Spinal cord (tissue), 10 donors: ENCODE data around the gene MRPL28. TPM values are rescaled to one million over a fixed set of nuclear protein-coding genes. Genes with fewer than 3 reads are reported as not detected.

Experiments
- DNase-seq, 6 donors: peaks; one replicate each; pipeline versions ENCODE4 v3.0.0 to v3.0.0-alpha.2; 2013 to 2015; ENCODE audit warnings: low spot score in 6 of 6, low read depth in 4 of 6
- H3K27ac ChIP-seq: one replicate; pipeline ENCODE4 v1.5.1; 2013; ENCODE audit warnings: low read depth, low read length, control low read depth
- H3K27me3 ChIP-seq: one replicate; pipeline ENCODE4 v1.6.1; 2013; ENCODE audit warnings: low read length; ENCODE audit not compliant: control insufficient read depth, insufficient read depth
- H3K36me3 ChIP-seq: one replicate; pipeline ENCODE4 v1.6.1; 2013; ENCODE audit warnings: low read length; ENCODE audit not compliant: control insufficient read depth, insufficient read depth
- H3K4me1 ChIP-seq: one replicate; pipeline ENCODE4 v1.6.1; 2013; ENCODE audit warnings: low read length; ENCODE audit not compliant: control insufficient read depth, insufficient read depth
- H3K4me3 ChIP-seq: one replicate; pipeline ENCODE4 v1.5.1; 2013; ENCODE audit warnings: low read depth, low read length, control low read depth
- H3K9me3 ChIP-seq: one replicate; pipeline ENCODE4 v1.6.1; 2013; ENCODE audit warnings: low read length; ENCODE audit not compliant: control insufficient read depth, insufficient read depth
- WGBS: methylation state at CpG from one replicate; pipeline ENCODE4 v1.1.5; 2013; ENCODE audit warnings: missing lambda C conversion rate; ENCODE audit not compliant: insufficient coverage; 5-methylcytosine and 5-hydroxymethylcytosine counted together
- polyA plus RNA-seq, 2 donors: library from polyadenylated mRNA; unstranded; fragments of 120-200 nt; gene quantifications; one replicate each; pipeline ENCODE4 v1.2.1, GENCODE V29; 2013; ENCODE audit not compliant: insufficient read length in 2 of 2
- total RNA-seq, 2 donors: library from RNA; depleted of rRNA in 1 of 2; stranded (reverse); fragments of 120-200 nt in 1 of 2; fragments of >200 nt in 1 of 2; gene quantifications; one replicate each; pipeline versions ENCODE4 v1.2.3 to v1.2.4, GENCODE V29; 2013 to 2014
- donor health status: healthy.

The MRPL28 gene
- total and polyA plus RNA-seq, 4 donors, result 43.4 to 114 (median 93.1) TPM

DNA sequence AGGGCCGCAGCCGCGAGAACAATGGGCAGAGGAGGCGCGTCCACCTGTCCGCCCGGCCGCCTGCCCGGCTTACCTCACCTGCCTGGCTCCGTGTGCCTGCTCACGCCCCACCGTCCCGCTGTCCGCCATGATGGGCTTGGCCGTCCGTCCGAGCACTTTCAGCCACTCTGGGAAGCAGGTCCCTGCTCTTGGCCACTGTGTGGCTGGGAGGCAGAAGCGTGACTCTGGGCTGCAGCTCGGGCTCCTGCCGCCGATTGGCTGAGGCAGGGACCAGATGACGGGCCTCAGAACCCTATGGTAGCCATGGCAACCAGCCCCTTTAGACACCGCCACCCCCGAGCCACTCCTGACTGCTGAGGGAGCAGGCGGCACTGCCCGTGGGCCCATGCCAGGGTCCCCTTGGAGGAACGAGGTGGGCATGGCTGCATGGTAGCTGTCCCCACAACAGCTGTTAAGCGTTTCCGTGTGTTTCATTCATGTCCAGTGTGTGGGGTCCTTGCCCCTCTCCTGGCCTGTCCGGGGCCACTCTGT lies 8.9 kb downstream of the MRPL28 start:
- H3K36me3 ChIP-seq, result peaks cover 6% of the 10 kb centered on the region
- H3K4me1 ChIP-seq, result peaks cover 19% of the 10 kb centered on the region
- 67% methylated on average over 24 of the region's 30 CpGs for WGBS
- no peak overlapping the region for H3K4me3 ChIP-seq
- no peaks in the 10 kb centered on the region for H3K9me3 ChIP-seq
- peaks cover 2% of the 10 kb centered on the region for H3K27me3 ChIP-seq
- H3K27ac ChIP-seq, result no peak overlapping the region
- DNase-seq, result peak in 2 of 6 donors; percentile 51 to 55

DNA sequence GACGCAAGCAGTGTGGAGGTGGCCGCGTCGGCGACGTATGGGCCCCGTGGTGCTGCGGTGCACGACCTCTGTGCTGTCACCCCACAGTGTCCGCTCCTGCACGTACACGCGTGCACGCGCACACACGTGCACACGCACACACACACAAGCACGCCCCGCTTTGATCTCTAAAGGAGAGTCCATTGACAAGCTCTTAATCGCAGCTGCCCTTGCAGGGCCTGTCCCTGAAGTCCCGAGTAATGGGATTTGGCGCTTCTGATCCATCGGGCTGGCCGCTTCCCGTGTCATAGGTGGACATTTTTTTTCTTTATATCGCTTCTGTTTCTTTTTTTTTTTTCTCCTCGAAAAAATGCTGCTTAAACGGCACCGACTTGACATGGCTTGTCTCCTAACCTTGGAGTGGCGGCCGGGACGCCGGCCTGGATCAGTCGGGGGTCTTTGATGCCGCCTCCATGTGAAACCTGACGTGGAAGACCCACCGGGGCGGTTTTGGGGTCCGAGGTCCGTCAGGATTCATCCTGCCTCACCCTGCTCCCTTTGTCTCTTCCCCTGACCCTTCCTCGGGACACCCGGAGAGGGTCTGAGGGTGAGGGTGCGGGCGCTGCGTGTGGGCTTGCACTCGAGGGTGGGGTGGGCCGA lies 9.5 kb downstream of the MRPL28 start:
- Histone ChIP-seq H3K9me3 (no peaks in the 10 kb centered on the region), H3K36me3 (peaks cover under 1% of the 10 kb centered on the region), H3K27ac (no peak overlapping the region), H3K27me3 (peaks cover 2% of the 10 kb centered on the region), H3K4me1 (peaks cover 19% of the 10 kb centered on the region), H3K4me3 (no peak overlapping the region)
- DNase-seq, result no peak
- 92% methylated on average over 46 of the region's 47 CpGs for WGBS

- peaks cover 19% of the 10 kb centered on the region for H3K4me1 ChIP-seq
- H3K27ac ChIP-seq, result no peak overlapping the region
- H3K36me3 ChIP-seq, result no peaks in the 10 kb centered on the region
- peaks cover 2% of the 10 kb centered on the region for H3K27me3 ChIP-seq
- H3K4me3 ChIP-seq, result no peak overlapping the region
- H3K9me3 ChIP-seq, result no peaks in the 10 kb centered on the region
- no peak for DNase-seq
- WGBS, result 75% methylated on average over 42 of the region's 47 CpGs
These were observed 10.3 kb downstream of the MRPL28 start for GRCh38 chr16:359871-360697.

- peaks cover 5% of the 10 kb centered on the region for H3K36me3 ChIP-seq
- H3K4me3 ChIP-seq, result no peak overlapping the region
- H3K4me1 ChIP-seq, result peaks cover 19% of the 10 kb centered on the region
- WGBS, result 80% methylated on average over 18 of the region's 19 CpGs
- H3K9me3 ChIP-seq, result no peaks in the 10 kb centered on the region
- H3K27ac ChIP-seq, result no peak overlapping the region
- no peak for DNase-seq
- peaks cover 2% of the 10 kb centered on the region for H3K27me3 ChIP-seq
These were observed 11.1 kb downstream of the MRPL28 start for GRCh38 chr16:359067-359763.

- Histone ChIP-seq H3K4me3 (no peak overlapping the region), H3K9me3 (no peaks in the 10 kb centered on the region), H3K27me3 (no peaks in the 10 kb centered on the region), H3K4me1 (peaks cover 13% of the 10 kb centered on the region), H3K36me3 (peaks cover 5% of the 10 kb centered on the region), H3K27ac (no peak overlapping the region)
- 72% methylated on average over 9 of the region's 12 CpGs for WGBS
- DNase-seq, result no peak
These were observed 13.6 kb downstream of the MRPL28 start for GRCh38 chr16:356741-357140.

GRCh38 chr16:354971-355461 lies 15.3 kb downstream of the MRPL28 start:
- no peaks in the 10 kb centered on the region for H3K9me3 ChIP-seq
- H3K27ac ChIP-seq, result no peak overlapping the region
- H3K36me3 ChIP-seq, result peaks cover 14% of the 10 kb centered on the region
- no peak for DNase-seq
- peaks cover 18% of the 10 kb centered on the region for H3K4me1 ChIP-seq
- 84% methylated on average over 10 of the region's 10 CpGs for WGBS
- H3K4me3 ChIP-seq, result no peak overlapping the region
- no peaks in the 10 kb centered on the region for H3K27me3 ChIP-seq

GRCh38 chr16:354291-354881 lies 16.0 kb downstream of the MRPL28 start:
- no peaks in the 10 kb centered on the region for H3K9me3 ChIP-seq
- no peak overlapping the region for H3K27ac ChIP-seq
- 83% methylated on average over 12 of the region's 12 CpGs for WGBS

DNA sequence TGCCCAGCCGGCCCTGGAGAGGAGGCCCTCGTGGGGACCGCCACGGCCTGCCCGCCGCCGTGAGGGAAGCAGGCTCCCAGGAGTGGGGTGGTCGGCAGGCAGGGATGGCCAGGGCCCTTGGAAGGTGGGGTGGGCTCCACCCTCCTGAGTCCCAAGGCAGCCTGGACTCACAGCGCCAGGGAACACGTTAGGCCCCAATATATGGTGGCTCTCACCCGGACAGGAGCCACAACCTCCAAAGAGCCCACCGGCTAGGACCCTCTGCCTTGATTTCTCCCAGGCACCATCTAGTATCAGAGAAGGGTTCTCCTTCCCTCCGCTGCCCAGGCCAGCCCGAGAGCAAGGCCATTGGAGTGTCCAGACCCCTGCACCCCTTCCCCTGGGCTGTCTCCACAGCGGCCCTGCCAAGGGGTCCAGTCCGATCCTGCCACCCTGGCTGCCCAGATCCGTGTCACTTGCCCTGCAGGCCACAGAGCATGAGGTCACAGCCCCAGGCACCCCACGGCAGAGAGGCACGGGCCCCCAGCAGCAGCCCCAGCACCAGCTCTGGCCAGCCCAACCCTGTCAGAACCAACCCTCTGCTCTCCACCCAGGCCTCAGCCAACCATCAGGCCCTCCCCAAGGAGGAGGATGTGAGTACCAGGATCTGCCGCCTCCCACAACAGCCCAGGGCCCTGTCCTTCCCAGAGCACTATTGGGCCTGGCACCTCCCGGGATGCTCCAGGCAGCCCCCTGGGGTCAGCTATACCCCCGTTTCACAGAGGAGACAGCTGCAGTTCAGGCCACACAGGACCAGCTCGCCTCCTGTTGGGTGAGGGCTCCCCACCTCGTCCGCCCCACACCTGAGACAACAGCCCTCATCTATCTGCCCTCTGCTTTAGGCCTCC lies 16.7 kb downstream of the MRPL28 start:
- H3K4me3 ChIP-seq, result peak overlapping the region; percentile 24
- WGBS, result 56% methylated on average over 24 of the region's 25 CpGs
- H3K9me3 ChIP-seq, result no peaks in the 10 kb centered on the region
- no peak for DNase-seq
- H3K27ac ChIP-seq, result no peak overlapping the region
- peaks cover 18% of the 10 kb centered on the region for H3K4me1 ChIP-seq
- H3K36me3 ChIP-seq, result peaks cover 20% of the 10 kb centered on the region
- H3K27me3 ChIP-seq, result no peaks in the 10 kb centered on the region

More at GRCh38 chr16:354291-354881, 16.0 kb downstream of the MRPL28 start:
- H3K36me3 ChIP-seq, result peaks cover 17% of the 10 kb centered on the region
- H3K4me1 ChIP-seq, result peaks cover 18% of the 10 kb centered on the region
- H3K27me3 ChIP-seq, result no peaks in the 10 kb centered on the region
- no peak overlapping the region for H3K4me3 ChIP-seq
- no peak for DNase-seq
